Measurements from ENCODE around the gene SFXN4. TPM values are rescaled to one million over a fixed set of nuclear protein-coding genes. Genes with fewer than 3 reads are reported as not detected.
A peak's percentile ranks its signal among the peaks of the same experiment; 100 is the strongest.
"Not testable (repeated sequence)": the region's sequence is repeated elsewhere in the genome, so short reads cannot be mapped to it uniquely, and the experiment has no call there.

Gene SFXN4
- total and polyA plus RNA-seq, 10 donors, result 13.3 to 68.3 (median 24.8) TPM

DNA sequence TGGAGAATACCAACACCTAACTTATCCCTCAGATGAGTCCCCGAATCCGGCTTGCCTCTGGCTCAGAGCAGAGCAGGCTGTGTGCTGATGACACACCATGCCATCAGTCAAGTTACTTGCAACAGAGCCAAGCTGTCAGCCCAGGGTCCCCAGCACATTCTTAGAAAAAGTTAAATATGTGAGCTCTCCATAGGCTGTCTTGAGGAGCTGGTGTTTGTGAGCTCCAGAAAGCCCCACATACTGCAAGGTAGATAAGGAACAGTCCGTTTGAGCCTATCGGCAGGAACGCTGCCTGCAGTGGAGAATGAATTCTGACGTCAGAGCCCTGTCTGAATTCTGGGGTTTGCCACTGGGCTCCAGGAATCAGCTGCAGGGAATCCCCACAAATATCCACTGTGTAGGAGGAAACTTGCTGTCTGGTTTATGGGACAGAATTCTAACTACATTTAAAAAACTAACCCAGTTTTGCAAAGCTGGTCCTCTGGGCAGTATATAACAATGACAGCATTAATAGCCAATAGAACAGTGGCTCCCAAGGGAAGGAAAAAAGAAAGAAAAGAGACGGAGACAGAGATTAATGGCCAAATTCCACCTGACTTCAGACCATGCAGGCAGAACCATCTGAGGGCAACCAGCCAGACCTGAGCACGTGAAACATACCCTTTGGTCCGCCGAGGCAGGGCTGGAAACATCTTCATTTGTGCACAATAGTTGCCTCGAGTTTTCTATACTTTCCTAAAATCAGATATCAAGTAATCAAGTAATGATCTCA, 3.6 kb downstream of the SFXN4 start:
- 81 to 87% (median 84%) methylated on average over 11 of the region's 11 CpGs for WGBS, 5 donors
- peaks cover 0 to 60% (median 28%) of the 10 kb centered on the region in 6 donors for H3K36me3 ChIP-seq
- no peak overlapping the region for H3K4me3 ChIP-seq
- no peak for DNase-seq
- no peaks in the 10 kb centered on the region for H3K27me3 ChIP-seq (replicated peaks in 1 of 7)
- H3K4me1 ChIP-seq, result peaks cover 5 to 43% (median 21%) of the 10 kb centered on the region in 6 donors
- no peaks in the 10 kb centered on the region for H3K9me3 ChIP-seq
- intact Hi-C loops (cut with DNase I; ENCODE audit: low total_unique reads), result no loop called here
- H3K27ac ChIP-seq, result no peak overlapping the region
- TF ChIP-seq POLR2A (IDR thresholded peaks at IDR 0.05) (no peak), POLR2AphosphoS5 (IDR thresholded peaks at IDR 0.05) (no peak)
- TF ChIP-seq, protein P1, sequence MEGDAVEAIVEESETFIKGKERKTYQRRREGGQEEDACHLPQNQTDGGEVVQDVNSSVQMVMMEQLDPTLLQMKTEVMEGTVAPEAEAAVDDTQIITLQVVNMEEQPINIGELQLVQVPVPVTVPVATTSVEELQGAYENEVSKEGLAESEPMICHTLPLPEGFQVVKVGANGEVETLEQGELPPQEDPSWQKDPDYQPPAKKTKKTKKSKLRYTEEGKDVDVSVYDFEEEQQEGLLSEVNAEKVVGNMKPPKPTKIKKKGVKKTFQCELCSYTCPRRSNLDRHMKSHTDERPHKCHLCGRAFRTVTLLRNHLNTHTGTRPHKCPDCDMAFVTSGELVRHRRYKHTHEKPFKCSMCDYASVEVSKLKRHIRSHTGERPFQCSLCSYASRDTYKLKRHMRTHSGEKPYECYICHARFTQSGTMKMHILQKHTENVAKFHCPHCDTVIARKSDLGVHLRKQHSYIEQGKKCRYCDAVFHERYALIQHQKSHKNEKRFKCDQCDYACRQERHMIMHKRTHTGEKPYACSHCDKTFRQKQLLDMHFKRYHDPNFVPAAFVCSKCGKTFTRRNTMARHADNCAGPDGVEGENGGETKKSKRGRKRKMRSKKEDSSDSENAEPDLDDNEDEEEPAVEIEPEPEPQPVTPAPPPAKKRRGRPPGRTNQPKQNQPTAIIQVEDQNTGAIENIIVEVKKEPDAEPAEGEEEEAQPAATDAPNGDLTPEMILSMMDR (IDR thresholded peaks at IDR 0.05 in 8 of 11, conservative IDR thresholded peaks at IDR 0.05 in 3 of 11), result no peak

DNA sequence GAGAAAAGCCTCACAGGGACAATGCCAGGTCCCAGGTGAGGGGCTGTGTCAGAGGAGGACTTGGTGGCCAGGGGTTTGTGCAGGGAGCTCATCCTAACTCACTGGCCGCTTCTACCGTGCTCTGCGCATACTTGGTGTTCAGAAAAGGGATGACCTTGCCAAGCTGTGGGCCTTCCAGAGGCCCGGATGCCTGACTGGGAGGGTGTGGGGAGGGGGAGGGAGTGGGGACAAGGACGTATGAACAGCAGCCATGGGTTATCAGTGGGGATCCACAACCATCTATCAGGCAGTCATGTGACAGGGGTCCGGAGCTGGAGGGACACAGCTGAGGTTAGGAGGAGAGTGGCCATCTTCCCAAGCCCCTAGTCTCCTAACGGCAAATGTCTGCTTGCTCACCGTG, 6.2 kb downstream of the SFXN4 start:
- Histone ChIP-seq H3K4me3 (no peak overlapping the region), H3K9me3 (no peaks in the 10 kb centered on the region), H3K4me1 (peaks cover 0 to 22% (median 3%) of the 10 kb centered on the region in 6 donors), H3K27ac (peak overlapping the region in 3 of 8 donors; percentile 13 to 49 (median 42)), H3K36me3 (peaks cover 5 to 86% (median 50%) of the 10 kb centered on the region in 6 donors), H3K27me3 (replicated peaks in 1 of 7) (no peaks in the 10 kb centered on the region)
- no peak for DNase-seq
- TF ChIP-seq, protein P1 (IDR thresholded peaks at IDR 0.05 in 8 of 11, conservative IDR thresholded peaks at IDR 0.05 in 3 of 11), result no peak
- TF ChIP-seq POLR2AphosphoS5 (IDR thresholded peaks at IDR 0.05) (no peak), POLR2A (IDR thresholded peaks at IDR 0.05) (no peak)
- intact Hi-C loops (cut with DNase I; ENCODE audit: low total_unique reads), result no loop called here
- WGBS, 5 donors, result 70 to 90% (median 81%) methylated on average over 7 to 8 of the region's 8 CpGs

DNA sequence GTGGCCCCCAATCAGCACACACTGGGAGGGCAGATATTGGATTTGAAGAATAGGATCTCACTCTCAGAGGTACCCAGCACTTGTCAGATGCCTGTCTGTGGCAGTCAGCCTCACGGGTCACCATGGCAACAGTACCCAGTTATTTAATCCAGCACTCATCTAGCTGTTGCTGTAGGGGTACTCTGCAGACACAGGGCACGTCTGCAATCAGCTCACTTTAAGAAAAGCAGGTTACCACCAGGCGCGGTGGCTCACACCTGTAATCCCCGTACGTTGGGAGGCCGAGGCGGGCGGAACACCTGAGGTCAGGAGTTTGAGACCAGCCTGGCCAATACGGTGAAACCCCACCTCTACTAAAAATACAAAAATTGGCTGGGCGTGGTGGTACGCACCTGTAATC, 11.9 kb downstream of the SFXN4 start:
- DNase-seq, result no peak
- Histone ChIP-seq H3K27me3 (replicated peaks in 1 of 7) (no peaks in the 10 kb centered on the region), H3K27ac (no peak overlapping the region), H3K36me3 (peaks cover 5 to 100% (median 77%) of the 10 kb centered on the region in 6 donors), H3K9me3 (no peaks in the 10 kb centered on the region), H3K4me3 (no peak overlapping the region), H3K4me1 (no peaks in the 10 kb centered on the region)
- WGBS, 5 donors, result 95 to 97% (median 96%) methylated on average over 12 of the region's 12 CpGs
- TF ChIP-seq POLR2A (IDR thresholded peaks at IDR 0.05), result no peak
- intact Hi-C loops (cut with DNase I; ENCODE audit: low total_unique reads), result no loop called here

DNA sequence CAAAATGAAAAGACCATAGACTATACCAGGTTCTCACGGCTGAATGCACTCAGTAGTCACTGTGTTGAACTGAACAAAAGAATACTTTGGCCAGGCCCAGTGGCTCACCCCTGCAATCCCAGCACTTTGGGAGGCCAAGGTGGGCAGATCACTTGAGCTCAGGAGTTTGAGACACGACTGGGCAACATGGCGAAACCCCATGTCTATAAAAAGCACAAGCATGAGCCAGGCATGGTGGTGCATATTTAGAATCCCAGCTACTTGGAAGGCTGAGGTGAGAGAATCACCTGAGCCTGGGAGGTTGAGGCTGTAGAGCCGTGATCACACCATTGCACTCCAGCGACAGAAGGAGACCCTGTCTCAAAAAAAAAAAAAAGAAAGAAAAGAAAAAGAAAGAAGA, 12.5 kb downstream of the SFXN4 start:
- no peak for TF ChIP-seq POLR2A (IDR thresholded peaks at IDR 0.05)
- no peak for TF ChIP-seq POLR2AphosphoS5 (IDR thresholded peaks at IDR 0.05)
- TF ChIP-seq, protein P1 (IDR thresholded peaks at IDR 0.05 in 8 of 11, conservative IDR thresholded peaks at IDR 0.05 in 3 of 11), result no peak
- intact Hi-C loops (cut with DNase I; ENCODE audit: low total_unique reads), result no loop called here
- Histone ChIP-seq H3K9me3 (no peaks in the 10 kb centered on the region), H3K27ac (no peak overlapping the region), H3K36me3 (peaks cover 5 to 100% (median 74%) of the 10 kb centered on the region in 6 donors), H3K4me1 (no peaks in the 10 kb centered on the region), H3K27me3 (replicated peaks in 1 of 7) (no peaks in the 10 kb centered on the region), H3K4me3 (no peak overlapping the region)
- DNase-seq, result no peak
- WGBS, 5 donors, result 85 to 98% (median 92%) methylated on average over 5 of the region's 5 CpGs

DNA sequence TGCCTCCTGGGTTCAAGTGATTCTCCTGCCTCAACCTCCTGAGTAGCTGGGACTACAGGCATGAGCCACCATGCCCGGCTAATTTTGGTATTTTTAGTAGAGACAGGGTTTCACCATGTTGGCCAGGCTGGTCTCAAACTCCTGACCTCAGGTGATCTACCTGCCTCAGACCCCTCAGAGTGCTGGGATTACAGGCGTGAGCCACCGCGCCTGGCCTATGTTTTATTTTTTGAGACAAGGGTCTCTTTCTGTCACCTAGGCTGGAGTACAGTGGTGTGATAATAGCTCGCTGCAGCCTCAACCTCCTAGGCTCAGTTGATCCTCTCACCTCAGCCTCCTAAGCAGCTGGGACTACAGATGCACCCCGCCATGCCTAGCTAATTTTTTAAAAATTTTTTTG, 13.9 kb downstream of the SFXN4 start:
- peaks cover 8 to 100% (median 77%) of the 10 kb centered on the region in 6 donors for H3K36me3 ChIP-seq
- H3K4me1 ChIP-seq; H3K27ac ChIP-seq; H3K9me3 ChIP-seq; H3K27me3 ChIP-seq (replicated peaks in 1 of 7); DNase-seq; intact Hi-C loops (cut with DNase I; ENCODE audit: low total_unique reads); H3K4me3 ChIP-seq: not testable (repeated sequence)
- WGBS, 5 donors, result 91 to 98% (median 94%) methylated on average over 6 of the region's 6 CpGs

All from spleen (tissue), 11 donors.